ENCODE results near the gene MANF.

DNA sequence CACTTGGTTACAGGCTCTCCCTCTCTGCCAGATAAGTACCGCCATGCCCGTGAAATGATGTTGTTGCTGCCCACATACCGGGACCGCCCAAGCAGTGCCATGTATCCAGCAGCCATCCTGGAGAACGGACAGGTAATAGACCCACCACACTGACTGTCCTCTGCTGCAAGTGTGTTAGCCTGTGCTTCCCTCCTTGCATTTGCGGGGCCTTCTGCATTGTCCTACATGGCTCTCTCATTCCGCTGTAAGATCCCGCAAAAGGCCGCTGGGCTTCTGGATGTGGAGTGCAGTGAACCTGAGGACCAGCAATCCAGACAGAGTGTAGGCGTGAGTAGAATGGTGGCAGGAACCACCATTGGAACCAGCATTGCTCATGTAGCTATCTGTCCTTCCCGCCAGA lies 10.6 kb upstream of the MANF start:
- TF ChIP-seq, protein P1, sequence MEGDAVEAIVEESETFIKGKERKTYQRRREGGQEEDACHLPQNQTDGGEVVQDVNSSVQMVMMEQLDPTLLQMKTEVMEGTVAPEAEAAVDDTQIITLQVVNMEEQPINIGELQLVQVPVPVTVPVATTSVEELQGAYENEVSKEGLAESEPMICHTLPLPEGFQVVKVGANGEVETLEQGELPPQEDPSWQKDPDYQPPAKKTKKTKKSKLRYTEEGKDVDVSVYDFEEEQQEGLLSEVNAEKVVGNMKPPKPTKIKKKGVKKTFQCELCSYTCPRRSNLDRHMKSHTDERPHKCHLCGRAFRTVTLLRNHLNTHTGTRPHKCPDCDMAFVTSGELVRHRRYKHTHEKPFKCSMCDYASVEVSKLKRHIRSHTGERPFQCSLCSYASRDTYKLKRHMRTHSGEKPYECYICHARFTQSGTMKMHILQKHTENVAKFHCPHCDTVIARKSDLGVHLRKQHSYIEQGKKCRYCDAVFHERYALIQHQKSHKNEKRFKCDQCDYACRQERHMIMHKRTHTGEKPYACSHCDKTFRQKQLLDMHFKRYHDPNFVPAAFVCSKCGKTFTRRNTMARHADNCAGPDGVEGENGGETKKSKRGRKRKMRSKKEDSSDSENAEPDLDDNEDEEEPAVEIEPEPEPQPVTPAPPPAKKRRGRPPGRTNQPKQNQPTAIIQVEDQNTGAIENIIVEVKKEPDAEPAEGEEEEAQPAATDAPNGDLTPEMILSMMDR (IDR thresholded peaks at IDR 0.05): no peak
- no peak for TF ChIP-seq POLR2A (IDR thresholded peaks at IDR 0.05)
